Esophagus (tissue), 2 donors: Measurements from ENCODE around the gene SGK1. TPM values are rescaled to one million over a fixed set of nuclear protein-coding genes. Genes with fewer than 3 reads are reported as not detected.

ENCODE experiments used
- H3K27ac ChIP-seq, 2 donors: one replicate each; pipeline ENCODE4 v1.5.1; 2013; ENCODE audit warnings: low read depth in 2 of 2, mild to moderate bottlenecking in 2 of 2, inconsistent platforms in 1 of 2, low read length in 1 of 2, moderate library complexity in 1 of 2
- H3K27me3 ChIP-seq, 2 donors: one replicate each; pipeline ENCODE4 v1.6.1; 2013; ENCODE audit warnings: low read length in 2 of 2, control low read depth in 1 of 2, mild to moderate bottlenecking in 1 of 2; ENCODE audit not compliant: insufficient read depth in 2 of 2, control insufficient read depth in 1 of 2
- H3K36me3 ChIP-seq, 2 donors: one replicate each; pipeline ENCODE4 v1.6.1; 2013; ENCODE audit warnings: low read length in 1 of 2; ENCODE audit not compliant: control insufficient read depth in 2 of 2, insufficient read depth in 2 of 2
- H3K4me1 ChIP-seq, 2 donors: one replicate each; pipeline ENCODE4 v1.6.1; 2013; ENCODE audit warnings: low read length in 1 of 2; ENCODE audit not compliant: control insufficient read depth in 2 of 2, insufficient read depth in 2 of 2
- H3K4me3 ChIP-seq, 2 donors: one replicate each; pipeline ENCODE4 v1.5.1; 2013; ENCODE audit warnings: low read length in 2 of 2, mild to moderate bottlenecking in 2 of 2, low read depth in 1 of 2, moderate library complexity in 1 of 2
- H3K9me3 ChIP-seq, 2 donors: one replicate each; pipeline ENCODE4 v1.6.1; 2013; ENCODE audit warnings: mild to moderate bottlenecking in 2 of 2, low read depth in 1 of 2, low read length in 1 of 2, moderate library complexity in 1 of 2; ENCODE audit not compliant: control insufficient read depth in 2 of 2, insufficient read depth in 1 of 2
- WGBS, 2 donors: extraction: QIAGEN DNeasy Blood & Tissue Kit; methylation state at CpG; one replicate each; pipeline ENCODE4 v1.1.7; 2013; 5-methylcytosine and 5-hydroxymethylcytosine counted together
- polyA plus RNA-seq, 2 donors: library from polyadenylated mRNA; stranded (reverse); fragments of 200-250 nt; gene quantifications; one replicate each; pipeline ENCODE4 v1.2.3, GENCODE V29; 2013
- donor health status: healthy with polysubstance abuse.
- donor health status: Bipolar disorder and iron deficiency.

SGK1 gene
- polyA plus RNA-seq, 2 donors: 64.7 to 66.4 TPM

DNA sequence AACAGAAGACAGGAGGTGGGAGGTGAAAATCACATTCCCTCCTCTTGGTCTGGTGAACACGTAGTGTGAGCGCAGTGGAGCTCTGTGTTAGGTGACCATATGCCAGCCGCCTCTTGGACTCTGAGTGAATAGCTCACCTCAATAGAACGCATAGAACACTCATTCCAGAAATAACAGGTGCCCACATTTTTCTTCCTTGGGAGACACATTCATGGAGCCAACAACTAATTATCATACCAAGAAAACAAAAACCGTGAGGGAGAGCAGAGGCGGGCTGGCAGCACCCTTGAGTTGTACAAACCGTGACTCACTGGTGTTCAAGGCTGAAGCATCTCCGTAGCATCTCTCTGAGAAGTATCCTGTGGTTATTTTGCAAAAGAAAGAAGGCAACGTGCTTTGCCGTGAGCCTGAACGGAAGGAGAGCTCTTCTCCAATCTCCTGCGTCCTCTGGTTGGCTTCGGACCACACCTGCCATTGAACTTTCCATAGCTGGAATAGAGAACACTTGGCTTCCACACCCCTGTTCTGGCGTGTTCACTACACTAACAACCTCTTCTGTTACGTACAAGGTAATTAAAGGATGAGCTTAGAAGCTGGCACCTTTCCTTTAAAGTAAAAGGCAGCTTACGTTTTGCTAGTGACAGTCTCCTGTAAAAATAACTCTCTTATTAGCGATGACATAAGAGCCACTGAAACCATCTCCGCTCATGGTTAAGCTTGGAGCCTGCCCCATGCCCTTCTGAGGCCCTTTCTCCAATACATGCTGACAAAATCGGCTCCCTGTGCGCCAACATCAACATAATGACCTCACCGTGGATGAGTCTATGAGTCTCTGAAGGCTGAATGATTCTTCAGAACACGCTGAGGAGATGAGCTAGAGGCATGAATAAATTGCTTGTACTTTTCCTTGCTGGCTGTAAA is 30.2 kb upstream of the SGK1 start:
- H3K9me3 ChIP-seq: no peaks in the 10 kb centered on the region
- no peaks in the 10 kb centered on the region for H3K27me3 ChIP-seq
- peaks cover 0 to 3% of the 10 kb centered on the region in 2 donors for H3K4me1 ChIP-seq
- 77 to 85% methylated on average over 22 of the region's 22 CpGs for WGBS, 2 donors
- no peak overlapping the region for H3K4me3 ChIP-seq
- no peaks in the 10 kb centered on the region for H3K36me3 ChIP-seq
- peak overlapping the region in 1 of 2 donors; percentile 3 for H3K27ac ChIP-seq

DNA sequence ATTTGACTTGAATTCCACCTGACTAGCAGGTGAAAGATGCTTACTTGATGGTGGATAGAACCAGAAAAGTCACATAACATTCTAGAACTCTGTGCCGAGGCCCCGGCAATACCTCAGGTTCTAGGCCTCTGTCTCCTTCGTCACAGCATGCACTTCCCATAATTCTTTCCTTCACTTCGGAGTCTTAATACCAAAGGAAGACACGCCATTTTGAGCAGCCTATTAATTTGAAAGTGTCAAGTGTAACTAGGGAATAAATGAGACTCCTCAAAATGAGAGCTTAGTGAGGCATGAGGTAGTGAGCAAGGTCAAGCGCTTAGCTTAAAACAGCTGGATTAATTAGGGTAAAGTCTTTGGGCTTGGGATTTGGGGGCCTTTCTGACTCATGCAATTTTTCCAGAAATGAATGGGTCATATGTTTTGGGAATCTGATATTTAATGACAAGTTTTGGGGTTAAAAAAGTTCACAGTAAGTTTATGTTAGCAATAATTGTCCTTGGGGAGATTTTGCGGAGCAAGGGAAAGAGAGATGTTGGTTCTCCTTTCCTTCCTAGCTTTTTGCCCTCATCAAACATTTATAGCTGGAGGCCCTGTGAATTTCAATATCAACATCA is 29.1 kb upstream of the SGK1 start:
- Histone ChIP-seq H3K4me3 (no peak overlapping the region), H3K4me1 (peaks cover 0 to 3% of the 10 kb centered on the region in 2 donors), H3K27me3 (no peaks in the 10 kb centered on the region), H3K9me3 (no peaks in the 10 kb centered on the region), H3K36me3 (no peaks in the 10 kb centered on the region), H3K27ac (no peak overlapping the region)
- WGBS, 2 donors: 92 to 93% methylated on average over 7 of the region's 7 CpGs

- no peak overlapping the region for H3K4me3 ChIP-seq
- 77 to 89% methylated on average over 8 of the region's 8 CpGs for WGBS, 2 donors
- no peaks in the 10 kb centered on the region for H3K36me3 ChIP-seq
- H3K27me3 ChIP-seq: no peaks in the 10 kb centered on the region
- no peaks in the 10 kb centered on the region for H3K9me3 ChIP-seq
- H3K27ac ChIP-seq: no peak overlapping the region
- peaks cover 0 to 3% of the 10 kb centered on the region in 2 donors for H3K4me1 ChIP-seq
These were observed 27.9 kb upstream of the SGK1 start for GRCh38 chr6:134345789-134346188.

- H3K36me3 ChIP-seq: no peaks in the 10 kb centered on the region
- 54 to 69% methylated on average over 6 of the region's 6 CpGs for WGBS, 2 donors
- H3K27me3 ChIP-seq: no peaks in the 10 kb centered on the region
- H3K4me1 ChIP-seq: peaks cover 0 to 3% of the 10 kb centered on the region in 2 donors
- no peak overlapping the region for H3K4me3 ChIP-seq
- no peaks in the 10 kb centered on the region for H3K9me3 ChIP-seq
- H3K27ac ChIP-seq: peak overlapping the region in 1 of 2 donors; percentile 9
These were observed 25.2 kb upstream of the SGK1 start for GRCh38 chr6:134343066-134343465.

- no peaks in the 10 kb centered on the region for H3K4me1 ChIP-seq
- H3K4me3 ChIP-seq: no peak overlapping the region
- H3K27me3 ChIP-seq: no peaks in the 10 kb centered on the region
- 74 to 80% methylated on average over 10 of the region's 10 CpGs for WGBS, 2 donors
- no peaks in the 10 kb centered on the region for H3K9me3 ChIP-seq
- H3K36me3 ChIP-seq: no peaks in the 10 kb centered on the region
- H3K27ac ChIP-seq: no peak overlapping the region
These were observed 24.2 kb upstream of the SGK1 start for GRCh38 chr6:134341999-134342567.

GRCh38 chr6:134340179-134340975 is 22.5 kb upstream of the SGK1 start:
- Histone ChIP-seq H3K4me1 (no peaks in the 10 kb centered on the region), H3K27me3 (no peaks in the 10 kb centered on the region), H3K27ac (no peak overlapping the region), H3K9me3 (no peaks in the 10 kb centered on the region), H3K4me3 (no peak overlapping the region), H3K36me3 (no peaks in the 10 kb centered on the region)
- 88 to 92% methylated on average over 6 of the region's 6 CpGs for WGBS, 2 donors

- Histone ChIP-seq H3K27me3 (no peaks in the 10 kb centered on the region), H3K27ac (no peak overlapping the region), H3K4me3 (no peak overlapping the region), H3K36me3 (no peaks in the 10 kb centered on the region), H3K9me3 (no peaks in the 10 kb centered on the region), H3K4me1 (no peaks in the 10 kb centered on the region)
These were observed 21.3 kb upstream of the SGK1 start for GRCh38 chr6:134339216-134339615.

DNA sequence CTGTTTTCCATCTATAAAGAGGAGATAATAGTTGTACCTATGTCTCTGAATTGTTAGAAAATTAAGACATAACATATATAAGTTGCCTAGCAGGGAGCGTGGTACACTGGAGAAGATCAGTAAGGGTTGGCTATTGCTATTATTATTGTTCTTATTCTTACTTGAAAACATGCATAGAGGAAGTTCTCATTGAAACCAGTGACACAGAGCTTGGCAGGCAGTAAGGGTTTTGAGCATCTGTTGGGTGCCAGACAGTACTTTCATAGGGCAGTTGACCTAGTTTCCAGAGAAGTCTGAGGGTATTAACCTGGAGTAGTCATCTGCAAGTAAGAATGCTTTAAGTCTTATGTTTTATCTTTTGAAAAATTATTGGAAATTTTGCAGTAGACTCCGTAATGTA is 13.3 kb upstream of the SGK1 start:
- H3K4me3 ChIP-seq: no peak overlapping the region
- no peak overlapping the region for H3K27ac ChIP-seq
- WGBS, 2 donors: 95 to 100% methylated on average over 2 of the region's 2 CpGs
- no peaks in the 10 kb centered on the region for H3K36me3 ChIP-seq
- no peaks in the 10 kb centered on the region for H3K9me3 ChIP-seq
- no peaks in the 10 kb centered on the region for H3K4me1 ChIP-seq
- H3K27me3 ChIP-seq: no peaks in the 10 kb centered on the region

DNA sequence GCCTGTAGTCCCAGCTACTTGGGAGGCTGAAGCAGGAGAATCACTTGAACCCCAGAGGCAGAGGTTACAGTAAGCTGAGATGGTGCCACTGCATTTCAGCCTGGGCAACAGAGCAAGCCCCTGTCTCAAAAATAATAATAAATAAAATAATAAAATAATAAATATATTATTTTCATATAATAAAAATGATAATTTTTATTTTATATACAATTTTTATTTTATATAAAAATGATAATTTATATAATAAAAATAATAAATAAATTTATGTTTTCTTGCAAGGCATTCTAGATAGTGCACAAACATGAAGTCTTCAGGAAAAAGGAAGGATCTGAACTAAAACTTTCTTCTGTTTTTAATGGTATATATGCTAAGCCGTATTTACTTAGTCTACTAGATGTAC is 12.6 kb upstream of the SGK1 start:
- WGBS, 2 donors: 93 to 94% methylated on average over 1 of the region's 1 CpG
- no peaks in the 10 kb centered on the region for H3K27me3 ChIP-seq
- H3K36me3 ChIP-seq: no peaks in the 10 kb centered on the region
- no peak overlapping the region for H3K4me3 ChIP-seq
- no peak overlapping the region for H3K27ac ChIP-seq
- peaks cover 0 to 4% of the 10 kb centered on the region in 2 donors for H3K9me3 ChIP-seq
- no peaks in the 10 kb centered on the region for H3K4me1 ChIP-seq
